GM18519 (cell line): ENCODE data around the gene FOXA2.
"Not testable (repeated sequence)": the region's sequence is repeated elsewhere in the genome, so short reads cannot be mapped to it uniquely, and the experiment has no call there.

ENCODE experiments used
- ATAC-seq: cut with Tn5 transposase; IDR thresholded peaks from one replicate; pipeline ENCODE4 v1.9.1; 2021; ENCODE audit warnings: mild to moderate bottlenecking, moderate library complexity; ENCODE audit not compliant: unreplicated experiment, low FRiP score

The FOXA2 gene

GRCh38 chr20:22584522-22584921, at the start of gene FOXA2:
Gene FOXA2 (minus strand): TSS chr20:22584572. CDS start chr20:22584278, 294 bp downstream.
- ATAC-seq = no peak

DNA sequence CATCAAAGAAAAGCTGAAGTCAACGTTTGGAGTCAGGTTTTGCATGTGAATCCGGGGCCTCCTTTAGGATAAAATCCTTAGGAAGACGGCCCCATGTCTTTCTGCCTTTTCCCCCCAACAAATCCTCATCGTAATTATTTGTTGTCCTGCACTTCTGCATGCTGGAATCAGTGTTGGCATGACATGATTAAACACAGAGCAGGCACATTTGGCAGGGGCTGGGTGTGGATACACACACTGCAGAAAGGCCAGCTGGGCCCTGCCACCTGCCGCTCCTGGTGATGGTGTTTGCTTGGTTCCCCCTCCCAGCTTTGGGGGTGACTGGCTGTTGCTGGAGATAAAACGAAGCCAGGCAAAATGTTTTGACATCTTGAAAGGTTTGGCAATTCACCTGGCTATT, 46.3 kb upstream of the FOXA2 start:
- no peak for ATAC-seq

DNA sequence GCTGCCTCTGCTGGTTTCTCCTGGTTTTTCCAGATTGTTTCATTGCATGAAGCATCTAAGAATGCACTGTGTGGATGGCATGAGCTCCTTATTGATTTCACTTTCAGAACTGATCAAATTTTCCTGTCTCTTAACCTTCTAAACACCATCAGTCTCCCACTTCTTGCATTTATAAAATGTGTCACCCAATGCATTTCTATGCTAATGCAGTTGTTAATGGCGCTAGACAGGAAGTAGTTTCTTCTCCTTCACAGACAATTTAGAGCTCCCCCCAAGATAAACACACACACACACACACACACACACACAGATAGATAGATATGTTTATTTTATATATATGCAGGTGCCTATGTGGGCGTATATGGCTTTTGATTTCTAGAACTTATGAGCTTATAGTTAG, 45.6 kb upstream of the FOXA2 start:
- ATAC-seq = no peak

DNA sequence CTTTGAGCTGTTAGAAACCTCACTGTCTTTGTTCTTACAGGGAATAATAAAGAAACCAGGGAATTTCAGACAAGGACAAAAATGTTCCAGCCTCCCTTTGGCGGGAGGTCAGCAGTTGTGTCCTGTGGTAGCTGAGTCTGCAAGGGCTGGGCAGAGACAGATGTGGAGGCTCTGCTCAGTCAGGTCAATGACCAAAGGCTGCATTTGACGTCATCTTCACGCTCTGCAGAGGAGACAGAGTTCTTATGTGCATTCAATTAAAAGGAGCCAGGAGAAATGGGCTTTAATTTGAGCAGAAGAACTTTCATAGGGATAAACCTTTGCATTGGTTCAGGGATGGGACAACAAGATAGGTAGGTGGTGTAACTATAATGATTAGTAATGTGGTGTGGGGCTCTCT, 45.1 kb upstream of the FOXA2 start:
- ATAC-seq = no peak

GRCh38 chr20:22626496-22626895, 42.1 kb upstream of the FOXA2 start:
- ATAC-seq = no peak

DNA sequence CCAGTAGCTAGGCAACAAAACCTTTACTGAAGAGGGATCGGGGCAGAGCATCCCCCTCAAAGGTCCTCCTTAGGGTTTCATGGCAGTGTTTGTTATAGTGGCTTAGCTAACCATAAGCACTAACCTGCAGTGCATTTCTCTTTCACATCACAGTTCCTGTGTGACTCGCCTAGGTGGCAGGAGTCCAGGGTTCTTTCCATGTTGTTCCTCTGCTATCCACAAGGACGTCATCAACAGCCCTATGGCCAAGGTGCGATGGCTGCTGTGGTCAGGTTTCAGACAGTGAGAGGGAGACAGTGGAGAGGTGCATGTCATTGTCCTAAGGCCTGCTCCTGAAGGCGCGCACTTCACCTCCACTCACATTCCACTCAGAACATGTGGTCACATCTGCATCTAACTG, 38.8 kb upstream of the FOXA2 start:
- no peak for ATAC-seq

DNA sequence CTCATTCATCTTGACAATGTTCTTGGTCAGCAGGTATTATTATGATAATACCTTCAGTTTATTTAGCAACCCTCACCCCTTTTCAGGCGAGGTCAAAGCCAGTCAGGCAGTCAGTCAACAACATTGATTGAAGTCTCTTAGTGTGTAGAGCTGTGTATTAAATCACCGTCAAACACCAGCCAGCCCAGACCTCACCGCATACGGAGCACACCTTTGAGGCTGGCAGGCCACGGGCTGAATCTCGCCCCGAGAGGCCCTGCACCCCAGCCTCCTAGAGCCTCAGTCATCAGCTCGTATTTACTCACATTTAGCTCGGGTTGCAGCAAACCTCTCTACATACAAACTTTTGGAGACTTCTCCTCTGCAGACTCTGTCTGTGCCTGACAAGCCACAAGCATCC, 36.0 kb upstream of the FOXA2 start:
- ATAC-seq = no peak

DNA sequence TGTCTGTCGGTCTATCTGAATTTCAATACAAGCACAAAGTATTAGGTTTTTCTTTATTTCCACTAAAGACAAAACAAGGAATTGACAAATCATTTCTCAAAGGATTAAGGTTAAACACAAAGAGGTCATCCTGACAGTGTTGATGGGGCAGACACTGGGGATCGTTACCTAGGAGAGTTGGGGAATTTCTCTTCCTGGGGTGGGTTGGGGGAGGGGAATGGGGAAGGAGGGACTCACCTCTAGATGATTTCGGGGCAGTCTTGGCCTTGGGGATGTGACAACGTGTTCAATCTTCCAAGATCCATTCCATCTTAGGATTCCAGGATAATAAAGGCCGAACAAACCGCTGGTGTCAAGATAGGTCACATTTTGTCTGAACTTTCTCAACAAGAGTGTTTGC, 35.4 kb upstream of the FOXA2 start:
- no peak for ATAC-seq

GRCh38 chr20:22619272-22619671, 34.9 kb upstream of the FOXA2 start:
- ATAC-seq = no peak

DNA sequence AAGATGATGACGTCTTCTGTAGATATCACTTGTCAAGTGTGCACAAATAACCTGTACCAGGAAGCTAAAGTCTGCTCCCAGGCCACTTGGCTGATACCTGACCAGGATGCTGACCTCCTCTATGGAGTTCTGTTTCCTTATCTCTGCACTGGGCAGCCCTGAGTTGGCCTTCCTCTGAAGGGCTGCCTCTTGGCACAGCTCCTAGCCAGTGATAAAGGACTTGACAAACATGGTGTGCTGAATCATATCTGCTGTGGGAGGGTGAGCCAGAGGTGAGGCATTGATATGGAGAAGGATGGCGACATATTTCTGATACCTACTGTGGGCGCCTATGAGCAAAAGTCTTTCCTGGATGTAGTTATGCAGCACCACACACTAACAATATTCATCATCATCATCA, 32.8 kb upstream of the FOXA2 start:
- no peak for ATAC-seq

- no peak for ATAC-seq
Observed at GRCh38 chr20:22616551-22616950, 32.2 kb upstream of the FOXA2 start.

DNA sequence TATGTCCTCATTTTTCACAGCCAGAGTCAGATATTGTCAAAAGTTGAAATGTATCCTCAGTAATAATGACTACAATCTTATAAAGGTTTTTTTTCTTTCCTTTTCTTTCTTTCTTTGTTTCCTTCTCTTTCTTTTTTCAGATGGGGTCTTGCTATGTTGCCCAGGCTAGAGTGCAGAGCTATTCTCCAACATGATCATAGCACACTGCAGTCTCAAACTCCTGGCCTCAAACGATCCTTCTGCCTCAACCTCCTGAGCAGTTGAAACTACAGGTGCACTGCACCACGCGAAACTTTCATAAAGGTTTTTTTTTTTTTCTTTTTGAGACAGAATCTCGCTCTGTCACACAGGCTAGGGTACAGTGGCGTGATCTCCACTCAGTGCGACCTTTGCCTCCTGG, 31.1 kb upstream of the FOXA2 start:
- ATAC-seq = no peak

DNA sequence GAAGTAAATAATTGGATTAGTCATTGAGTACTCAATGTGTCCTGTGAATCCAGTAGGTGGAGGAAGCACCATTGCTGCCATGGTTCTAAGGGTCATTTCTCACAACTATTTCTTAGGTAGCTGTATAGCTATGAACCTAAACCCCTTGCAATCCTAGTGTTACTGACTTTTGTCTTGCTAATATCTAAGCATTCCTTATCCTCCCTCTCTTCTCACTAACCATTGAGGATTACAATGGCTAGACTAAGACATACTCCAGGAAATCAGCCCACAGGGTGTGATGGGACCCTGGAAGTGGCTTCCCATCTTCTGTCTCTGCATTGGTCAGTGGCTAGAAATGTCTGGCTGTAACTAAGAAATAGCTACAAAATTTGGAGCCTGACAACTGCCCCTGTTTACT, 27.3 kb upstream of the FOXA2 start:
- ATAC-seq = no peak

DNA sequence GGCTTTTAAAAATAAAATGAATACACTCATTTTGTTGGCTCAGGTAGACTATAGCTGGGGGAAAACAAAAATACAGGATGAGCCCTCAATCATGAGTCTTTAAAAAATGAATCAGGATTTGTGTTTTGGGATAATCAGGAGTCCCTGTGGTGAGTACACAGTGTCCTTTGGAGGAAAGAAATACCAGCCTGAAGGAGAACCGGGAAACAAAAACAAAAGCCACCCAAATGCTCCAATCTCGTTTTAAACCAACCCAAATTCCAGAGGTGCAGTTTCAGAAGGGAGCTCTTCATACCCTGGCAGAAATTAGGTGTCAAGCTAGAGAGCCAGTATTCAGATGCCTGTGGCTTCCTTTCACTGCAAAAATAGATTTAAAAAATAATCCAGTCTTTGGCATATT, 23.3 kb upstream of the FOXA2 start:
- ATAC-seq = no peak

GRCh38 chr20:22604815-22605214, 20.4 kb upstream of the FOXA2 start:
- no peak for ATAC-seq

- ATAC-seq = no peak
Observed at GRCh38 chr20:22601361-22602141, 17.2 kb upstream of the FOXA2 start.

GRCh38 chr20:22599258-22599657, 14.9 kb upstream of the FOXA2 start:
- ATAC-seq = not testable (repeated sequence)

- ATAC-seq = no peak
Observed at GRCh38 chr20:22597303-22597702, 12.9 kb upstream of the FOXA2 start.

DNA sequence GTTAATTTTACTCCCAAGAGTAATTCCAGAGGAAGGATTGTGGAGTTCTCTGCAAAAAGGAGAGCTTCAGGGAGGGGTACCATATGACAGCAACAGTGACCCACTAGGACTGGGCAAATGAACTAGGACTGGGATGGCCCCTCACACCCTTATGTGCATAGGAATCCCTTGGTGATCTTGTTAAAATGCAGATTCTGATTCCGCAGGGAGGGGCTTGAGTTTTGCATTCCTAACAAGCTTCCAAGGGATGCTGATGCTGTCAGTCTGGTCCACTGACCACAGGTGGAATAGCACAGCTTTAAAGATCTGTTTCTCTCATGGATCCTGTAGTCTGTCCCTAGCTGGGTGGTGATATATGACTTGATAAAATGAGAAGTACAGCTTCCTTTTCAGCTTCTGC, 6.3 kb upstream of the FOXA2 start:
- no peak for ATAC-seq

GRCh38 chr20:22586645-22587310, 2.4 kb upstream of the FOXA2 start:
- no peak for ATAC-seq

- no peak for ATAC-seq
Observed at GRCh38 chr20:22585786-22586493, 1.6 kb upstream of the FOXA2 start.
